K562 (cell line): ENCODE measurements around the gene WDFY2. TPM values are rescaled to one million over a fixed set of nuclear protein-coding genes. Genes with fewer than 3 reads are reported as not detected.
A peak's percentile ranks its signal among the peaks of the same experiment; 100 is the strongest.

ENCODE experiments used
- CREBBP ChIP-seq: IDR thresholded peaks from one replicate; pipeline ENCODE4 v1.6.1; 2012; ENCODE audit warnings: low read depth, mild to moderate bottlenecking, control low read depth, inconsistent platforms, low read length
- EGR1 ChIP-seq: fragments of 450-650 bp; conservative IDR thresholded peaks from 2 replicates; pipeline ENCODE4 v1.6.1; 2017; ENCODE audit warnings: mild to moderate bottlenecking
- HNRNPL ChIP-seq: fragments of 200-400 bp; formaldehyde crosslinking; IDR thresholded peaks from 2 replicates; pipeline ENCODE4 v1.6.1; 2017; ENCODE audit warnings: low read depth, mild to moderate bottlenecking, low read length
- KHSRP ChIP-seq: fragments of 450-650 bp; IDR thresholded peaks from 2 replicates; pipeline ENCODE4 v1.6.1; 2017
- MBD2 ChIP-seq: sonication (generic); IDR thresholded peaks from 2 replicates; pipeline ENCODE4 v1.6.1; 2016; ENCODE audit warnings: low read depth, borderline replicate concordance
- MCM3 ChIP-seq: fragments of 450-650 bp; IDR thresholded peaks from 2 replicates; pipeline ENCODE4 v1.6.1; 2016
- MNT ChIP-seq, 2 experiments: fragments of 450-650 bp; conservative IDR thresholded peaks; 2 replicates each; pipeline ENCODE4 v1.6.1; 2017; ENCODE audit warnings: mild to moderate bottlenecking in 2 of 2, moderate library complexity in 2 of 2
- PATZ1 ChIP-seq: fragments of 250-450 bp; sonication (Bioruptor Pico); IDR thresholded peaks from 2 replicates; pipeline ENCODE4 v1.5.0; 2020; ENCODE audit warnings: mild to moderate bottlenecking, borderline replicate concordance
- PBX2 ChIP-seq, 2 experiments: IDR thresholded peaks in 1 of 2; conservative IDR thresholded peaks in 1 of 2; 2 replicates each; pipeline ENCODE4 v1.6.1; 2016; ENCODE audit warnings: low read depth in 2 of 2, mild to moderate bottlenecking in 1 of 2, missing compliant biosample characterization in 1 of 2, missing genetic modification characterization in 1 of 2, moderate library complexity in 1 of 2
- PPARD ChIP-seq: fragments of 250-450 bp; sonication (Bioruptor Pico); IDR thresholded peaks from 2 replicates; pipeline ENCODE4 v1.8.0; 2022; ENCODE audit warnings: inconsistent platforms, mild to moderate bottlenecking, moderate library complexity
- SAP30 ChIP-seq: fragments of 200-600 bp; sonication (generic); IDR thresholded peaks from 2 replicates; pipeline ENCODE4 v1.6.1; 2012; ENCODE audit warnings: borderline replicate concordance, low read depth, mild to moderate bottlenecking, moderate library complexity, low read length, control low read depth, inconsistent platforms; ENCODE audit not compliant: insufficient read depth, poor library complexity, severe bottlenecking
- SOX6 ChIP-seq: fragments of 450-650 bp; IDR thresholded peaks from 2 replicates; pipeline ENCODE4 v1.6.1; 2014; ENCODE audit warnings: mild to moderate bottlenecking
- ZBTB8A ChIP-seq: fragments of 450-650 bp; IDR thresholded peaks from 2 replicates; pipeline ENCODE4 v1.6.1; 2018; ENCODE audit warnings: mild to moderate bottlenecking, moderate library complexity; ENCODE audit not compliant: partially characterized antibody
- ZNF12 ChIP-seq: sonication (generic); formaldehyde crosslinking; IDR thresholded peaks from 2 replicates; pipeline ENCODE4 v1.4.0; 2020; ENCODE audit warnings: mild to moderate bottlenecking, missing genetic modification reagents
- ZNF316 ChIP-seq: fragments of 450-650 bp; IDR thresholded peaks from 2 replicates; pipeline ENCODE4 v1.6.1; 2016
- ZNF384 ChIP-seq: IDR thresholded peaks from 2 replicates; pipeline ENCODE4 v1.6.1; 2012; ENCODE audit warnings: low read depth, low read length, improper control_type of control experiment
- polyA plus RNA-seq, 8 experiments: library from polyadenylated mRNA; depleted of rRNA in 4 of 8; stranded (reverse) in 5 of 8; unstranded in 3 of 8; fragments of >200 nt; fragmentation: Nextera tagmentation in 2 of 8; fragmentation: Illumina TruSeq in 1 of 8; extraction: Ambion mirVana in 2 of 8; extraction: Trizol in 1 of 8; gene quantifications; 2 replicates each; pipeline versions ENCODE4 v1.2.1 to v1.2.3, GENCODE V29; 2011 to 2014; ENCODE audit warnings: inconsistent platforms in 1 of 8, missing spikeins in 1 of 8
- total RNA-seq, 7 experiments: library from RNA; depleted of rRNA in 6 of 7; stranded (reverse); fragments of >200 nt in 6 of 7; fragmentation: Illumina TruSeq in 2 of 7; extraction: Trizol in 2 of 7; gene quantifications; 2 replicates each; pipeline versions ENCODE4 v1.2.1 to v1.2.3, GENCODE V29; 2011 to 2021; ENCODE audit warnings: low replicate concordance in 1 of 7

WDFY2 gene
- total and polyA plus RNA-seq, 9 of the 15 experiments (the other 6 are each of a cell fraction or from before 2014, with no cell fraction given): 0.66 to 6.4 (median 4.4) TPM

- peak in 1 of 2 experiments; percentile 76; a peak in 3 of 4 replicates for TF ChIP-seq MNT (conservative IDR thresholded peaks at IDR 0.05)
- TF ChIP-seq PPARD: no peak
- TF ChIP-seq PBX2 (CRISPR knock-in tag; IDR thresholded peaks at IDR 0.05; ENCODE audit: low read depth): no peak
- TF ChIP-seq PBX2 (tag; conservative IDR thresholded peaks at IDR 0.05; ENCODE audit: low read depth): no peak
- TF ChIP-seq ZNF316: 0 out of 2 replicates have a peak, but pooled peaks have one; percentile 17
- TF ChIP-seq KHSRP: no peak
- TF ChIP-seq SAP30: peak; percentile 51
- TF ChIP-seq ZNF12 (CRISPR knock-in tag): no peak
- no peak for TF ChIP-seq MBD2
- no peak for TF ChIP-seq ZBTB8A
- TF ChIP-seq PATZ1 (CRISPR knock-in tag): no peak
- TF ChIP-seq SOX6: peak; percentile 56; the same call in 1 of the 2 replicates
- no peak for TF ChIP-seq CREBBP
- peak; percentile 28; the same call in 1 of the 2 replicates for TF ChIP-seq HNRNPL
- no peak for TF ChIP-seq ZNF384
- no peak for TF ChIP-seq MCM3
- TF ChIP-seq EGR1: no peak
Measured at GRCh38 chr13:51803422-51804294, 219.4 kb downstream of the WDFY2 start, which contains the start of gene DHRS12 (continued).
